GM23248 (cell line): Measurements from ENCODE around the gene TRIM3.

Experiments used
- EZH2 ChIP-seq: fragments of 200-600 bp; sonication (generic); IDR thresholded peaks from 2 replicates; pipeline ENCODE4 v1.6.1; 2018; ENCODE audit warnings: antibody characterized with exemption, mild to moderate bottlenecking; ENCODE audit not compliant: insufficient read depth, poor library complexity, severe bottlenecking
- EZH2phosphoT487 ChIP-seq: fragments of 200-600 bp; sonication (generic); IDR thresholded peaks from 2 replicates; pipeline ENCODE4 v1.6.1; 2018; ENCODE audit warnings: antibody characterized with exemption, moderate library complexity, mild to moderate bottlenecking, low read depth; ENCODE audit not compliant: insufficient read depth

DNA sequence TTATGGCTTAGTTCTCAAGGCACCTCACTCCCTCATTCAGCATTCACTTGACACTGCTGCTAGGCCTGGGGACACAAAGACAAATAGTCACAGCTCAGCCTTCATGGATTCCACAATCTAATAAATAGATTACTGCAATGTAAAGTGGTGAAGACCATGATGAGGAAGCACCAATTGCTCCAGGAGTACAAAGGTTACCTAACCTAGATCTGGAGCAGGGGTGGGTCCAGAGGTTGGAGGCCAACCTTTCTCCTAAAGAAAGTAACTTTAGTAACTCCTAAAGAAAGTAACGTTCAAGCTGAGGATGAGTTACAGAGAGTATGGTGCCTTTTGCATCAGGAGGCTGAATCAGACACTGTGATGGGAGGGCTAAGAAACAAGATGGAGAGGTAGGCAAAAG is 4.1 kb downstream of the TRIM3 start:
- no peak for TF ChIP-seq EZH2
- TF ChIP-seq EZH2phosphoT487: no peak
